Stimulated activated CD8-positive, alpha-beta memory T cell treated with anti-CD3 and anti-CD28 coated beads, Interleukin-7, amount 100 ng/mL, for 24 hours (primary cell): ENCODE measurements around the gene ALDH4A1.
A peak's percentile ranks its signal among the peaks of the same experiment; 100 is the strongest.
"Not testable (repeated sequence)": the region's sequence is repeated elsewhere in the genome, so short reads cannot be mapped to it uniquely, and the experiment has no call there.

Source experiments
- DNase-seq: peaks from one replicate; pipeline ENCODE4 v3.0.0-alpha.2; 2020; ENCODE audit warnings: low read depth

Gene ALDH4A1

DNA sequence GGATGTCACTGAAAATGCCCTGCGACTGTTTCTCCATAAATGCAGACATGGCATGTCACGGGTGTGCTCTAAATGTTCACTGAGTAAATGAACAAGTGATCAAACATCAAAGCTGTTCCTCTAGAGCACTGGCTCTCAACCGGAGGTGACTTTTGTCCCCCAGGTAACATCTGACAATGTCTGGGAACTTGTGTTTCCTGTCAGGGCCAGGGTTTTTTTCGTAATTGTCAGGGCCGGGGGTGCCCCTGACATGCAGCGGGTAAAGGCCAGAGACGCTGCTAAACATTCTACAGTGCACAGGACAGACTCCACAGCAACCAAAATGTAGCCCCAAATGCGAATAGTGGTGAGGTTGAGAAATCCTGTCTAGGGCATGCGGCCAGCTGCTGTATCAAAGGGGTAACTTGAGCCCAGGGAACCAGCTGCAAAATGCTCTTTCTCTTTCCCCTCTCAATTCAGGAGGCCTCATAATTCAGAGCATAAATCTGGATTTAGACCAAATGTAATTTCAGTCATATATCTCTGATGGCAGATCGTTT lies 2.0 kb downstream of the ALDH4A1 start:
- DNase-seq = no peak

DNA sequence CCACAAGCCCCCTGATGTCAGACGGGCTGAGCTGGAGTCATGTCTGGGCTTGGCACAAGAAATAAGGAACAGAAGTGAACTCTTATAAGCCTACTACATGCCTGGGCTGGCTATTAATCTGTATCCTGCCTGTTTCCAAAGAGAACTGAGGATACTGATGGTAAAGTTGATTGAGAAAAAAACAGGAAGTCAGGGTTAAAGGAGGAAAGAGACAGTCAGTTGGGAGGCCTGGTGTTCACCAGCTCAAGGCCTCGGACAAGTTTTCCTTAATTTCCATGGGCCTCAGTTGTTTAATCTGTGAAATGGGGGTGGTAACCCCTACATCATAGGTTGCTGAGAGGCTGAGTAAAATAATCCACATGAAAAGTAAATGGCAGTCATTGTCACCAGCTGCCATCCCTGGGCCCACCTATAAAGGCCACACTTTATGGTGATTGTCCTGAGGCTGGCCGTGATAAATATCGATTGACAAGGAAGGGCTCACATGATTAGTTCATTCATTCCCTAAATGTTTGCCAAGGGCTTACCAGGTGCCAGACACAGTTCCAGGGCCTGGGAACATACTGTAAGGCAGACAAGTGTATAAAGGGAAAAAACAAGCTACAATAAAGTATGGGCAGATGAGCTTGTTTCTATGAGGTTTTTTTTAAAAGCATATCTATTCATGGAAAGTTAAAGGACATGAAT lies 2.8 kb downstream of the ALDH4A1 start:
- DNase-seq = no peak

DNA sequence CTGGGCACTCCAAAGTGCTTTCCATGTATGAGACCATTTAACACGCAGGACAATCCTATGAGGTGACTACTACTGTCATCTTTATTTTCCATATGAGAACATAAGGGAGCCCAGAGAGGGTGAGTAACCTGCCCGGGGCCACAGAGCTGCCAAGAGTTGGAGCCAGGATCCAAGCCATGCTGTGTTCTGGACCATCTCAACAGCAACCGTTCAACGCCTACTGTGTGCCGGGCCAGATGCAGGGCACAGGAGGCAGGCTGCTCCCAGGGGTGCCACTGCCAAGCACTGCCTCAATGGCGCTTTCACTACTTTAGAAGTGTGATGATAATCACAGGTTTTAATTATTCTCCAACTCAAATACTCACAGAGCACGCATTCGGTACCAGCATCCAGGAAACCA lies 3.8 kb downstream of the ALDH4A1 start:
- no peak for DNase-seq

DNA sequence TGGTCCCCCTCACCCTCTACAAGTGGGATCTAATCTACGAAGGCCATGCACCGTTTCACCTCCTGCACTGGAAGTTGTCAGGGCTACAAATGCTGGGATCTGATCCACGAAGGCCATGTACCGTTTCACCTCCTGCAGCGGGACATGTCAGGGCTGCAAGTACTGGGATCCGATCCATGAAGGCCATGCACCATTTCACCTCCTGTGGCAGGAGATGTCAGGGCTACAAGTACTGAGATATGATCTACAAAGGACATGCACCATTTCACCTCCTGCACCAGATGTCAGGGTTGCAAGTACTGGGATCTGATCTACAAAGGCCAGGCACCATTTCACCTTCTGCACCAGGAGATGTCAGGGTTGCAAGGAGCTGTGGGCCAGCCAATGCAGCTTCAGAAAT lies 7.0 kb downstream of the ALDH4A1 start:
- DNase-seq = no peak

DNA sequence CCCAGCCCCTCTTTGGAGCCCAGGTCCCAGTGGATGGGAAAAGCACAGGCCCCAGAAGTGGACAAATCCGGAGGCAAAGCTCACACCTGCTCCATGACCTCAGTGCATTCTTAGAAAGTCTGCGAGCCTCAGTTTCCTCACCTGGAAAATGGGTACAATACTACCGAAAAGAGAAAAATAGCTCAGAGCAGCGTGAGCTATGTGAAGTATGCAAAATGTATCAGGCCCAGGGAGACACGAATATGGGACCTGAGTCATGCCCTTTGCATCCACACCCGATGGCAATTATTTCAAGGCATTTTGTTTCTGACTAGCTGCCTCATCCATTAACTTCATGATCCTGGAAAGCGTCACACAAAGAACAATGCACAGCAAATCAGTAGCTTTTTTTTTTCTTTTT lies 9.2 kb downstream of the ALDH4A1 start:
- DNase-seq = no peak

DNA sequence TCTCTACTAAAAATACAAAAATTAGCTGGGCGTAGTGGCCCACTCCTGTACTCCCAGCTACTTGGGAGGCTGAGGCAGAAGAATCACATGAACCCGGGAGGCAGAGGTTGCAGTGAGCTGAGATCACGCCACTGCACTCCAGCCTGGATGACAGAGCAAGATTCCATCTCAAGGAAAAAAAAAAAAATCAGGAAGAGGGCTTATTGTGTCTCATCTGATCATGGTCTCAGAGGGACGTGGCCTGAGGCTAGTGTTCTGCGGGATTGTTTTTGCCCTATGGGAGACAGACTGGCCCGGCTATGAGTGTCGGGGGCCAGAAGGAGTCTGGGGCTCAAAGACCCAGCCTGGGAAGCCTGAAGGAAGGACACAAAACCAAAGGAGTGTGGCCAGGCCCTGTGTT lies 10.5 kb downstream of the ALDH4A1 start:
- DNase-seq = not testable (repeated sequence)

DNA sequence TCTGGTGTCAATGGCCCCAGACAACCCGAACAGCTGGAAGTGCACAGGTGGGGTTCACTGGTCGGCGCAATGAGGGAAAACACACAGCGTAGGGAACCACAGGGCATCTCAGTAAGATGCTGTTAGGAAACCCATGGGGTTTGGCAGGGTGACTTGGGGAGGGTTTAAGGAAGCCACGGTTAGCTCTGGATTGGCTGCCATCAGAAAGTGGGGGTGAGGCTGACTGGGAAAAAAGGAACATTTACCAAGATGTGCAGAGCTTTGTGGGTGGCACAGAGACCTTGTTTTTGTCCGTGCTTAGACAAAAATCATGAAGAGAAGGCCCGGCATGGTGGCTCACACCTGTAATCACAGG lies 11.0 kb downstream of the ALDH4A1 start:
- DNase-seq = no peak

DNA sequence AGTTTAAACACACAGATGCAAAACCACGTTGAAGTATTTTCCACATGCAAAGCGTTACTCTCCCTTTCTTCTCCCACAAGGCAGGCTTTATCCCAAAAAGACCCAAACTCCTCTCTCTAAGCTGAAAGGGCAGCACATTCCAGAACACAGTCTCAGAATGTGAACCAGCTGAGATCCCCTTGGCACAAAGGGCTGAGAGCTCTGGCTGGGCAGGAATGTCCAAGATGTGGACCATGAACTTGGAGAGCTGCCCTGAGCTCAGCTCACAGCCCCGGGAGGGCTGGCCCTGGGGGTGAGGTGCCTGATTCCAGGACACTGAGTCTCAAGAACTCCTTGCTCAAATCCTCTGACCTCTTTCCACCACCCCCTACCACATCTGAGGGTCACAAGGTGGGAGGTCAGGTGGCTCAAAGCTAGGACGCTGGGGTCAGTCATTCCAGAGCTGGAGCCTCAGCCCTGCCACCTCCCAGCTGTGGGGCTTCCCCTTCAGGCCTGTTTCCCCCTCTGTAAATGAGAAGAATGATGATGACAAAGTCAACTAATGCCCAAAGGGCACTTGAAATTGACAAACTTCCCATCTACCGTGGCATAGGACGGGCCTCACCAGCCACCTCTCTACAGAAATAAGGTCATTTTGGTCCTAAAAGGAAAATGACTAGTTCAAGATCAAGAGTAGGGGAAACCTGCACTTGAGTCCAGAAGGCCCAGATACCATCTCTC lies 11.5 kb downstream of the ALDH4A1 start:
- DNase-seq = no peak

DNA sequence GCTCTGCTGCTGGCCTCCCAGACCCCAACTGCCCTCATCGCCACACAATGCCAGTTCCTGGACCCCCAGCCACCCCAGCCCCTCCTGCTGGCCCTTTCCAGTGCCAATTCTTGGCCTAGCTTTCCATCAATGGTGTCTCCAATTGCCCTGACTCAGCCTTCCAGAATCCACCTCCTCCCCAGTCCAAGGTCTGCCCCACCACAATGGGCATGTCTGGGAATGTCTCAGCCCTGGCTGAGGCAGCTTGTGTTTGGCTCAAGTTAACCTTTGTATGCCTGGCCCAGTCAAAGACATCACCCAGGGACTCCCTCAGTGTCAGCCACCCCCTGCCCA lies 16.4 kb downstream of the ALDH4A1 start:
- DNase-seq = no peak

DNA sequence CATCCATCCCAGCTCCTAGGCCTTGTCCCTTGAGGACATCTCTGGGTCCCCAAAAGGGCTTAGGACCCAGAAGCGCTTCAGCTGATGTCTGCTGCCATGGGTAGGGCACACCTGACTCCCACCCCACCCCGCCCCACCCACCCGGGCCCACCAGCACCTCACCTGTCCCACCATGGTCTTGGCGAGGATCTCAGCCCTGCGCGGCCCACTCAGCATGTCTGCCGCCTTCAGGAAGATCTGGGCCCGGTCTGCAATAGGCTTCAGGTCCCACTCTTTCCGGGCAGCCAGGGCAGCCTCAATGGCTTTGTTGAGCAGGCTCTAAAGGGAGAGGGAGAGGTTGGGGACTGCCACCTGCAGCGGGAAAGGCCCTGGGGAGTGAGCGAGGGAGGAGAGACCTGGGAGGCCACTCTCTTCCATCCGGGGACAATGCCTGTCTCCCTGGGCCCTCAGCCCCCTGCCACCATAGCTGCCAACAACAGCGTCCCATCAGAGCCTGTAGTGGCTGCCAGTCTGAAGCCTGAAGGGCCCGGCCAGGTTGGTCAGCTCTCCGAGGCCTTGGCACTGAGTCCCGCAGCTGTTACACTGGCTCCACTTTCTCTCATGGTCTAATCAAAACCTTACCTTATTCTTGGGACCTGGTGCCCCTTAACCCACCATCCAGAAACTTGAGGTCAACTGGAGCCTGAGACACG lies 16.9 kb downstream of the ALDH4A1 start:
- no peak for DNase-seq

DNA sequence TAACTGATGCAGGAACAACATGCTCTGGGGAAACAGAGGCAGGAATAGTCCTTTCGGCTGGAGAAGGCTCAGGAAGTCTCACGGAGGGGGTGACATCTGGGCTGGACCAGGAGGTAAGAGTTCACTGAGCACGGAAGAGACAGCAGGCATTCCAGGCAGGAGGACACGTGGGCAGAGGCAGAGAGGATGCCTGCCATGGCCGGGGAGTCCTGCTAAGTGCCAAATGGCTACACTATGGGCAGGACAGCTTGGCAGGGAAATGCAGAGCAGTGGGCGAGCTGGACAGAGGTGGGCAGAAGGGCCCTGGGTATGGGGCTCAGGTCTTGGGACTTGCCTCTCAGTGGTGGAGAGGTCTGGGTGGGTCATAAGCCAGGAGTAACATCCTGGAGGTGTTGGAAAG lies 17.6 kb downstream of the ALDH4A1 start:
- no peak for DNase-seq

DNA sequence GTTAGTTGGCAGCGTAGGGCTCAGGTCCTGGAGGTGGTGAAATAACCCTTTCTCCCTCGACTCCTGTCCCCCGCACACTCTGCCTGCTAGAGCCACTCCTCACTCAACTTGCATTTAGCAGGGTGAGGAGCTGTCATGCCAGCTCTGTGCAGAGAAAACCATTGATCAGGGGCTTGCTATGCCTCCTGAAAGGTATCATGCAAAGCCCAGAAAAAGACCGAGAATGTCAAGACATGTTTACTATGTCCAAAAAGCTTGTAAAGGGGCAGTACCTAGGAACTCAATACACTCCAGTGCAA lies 18.0 kb downstream of the ALDH4A1 start:
- DNase-seq = no peak

DNA sequence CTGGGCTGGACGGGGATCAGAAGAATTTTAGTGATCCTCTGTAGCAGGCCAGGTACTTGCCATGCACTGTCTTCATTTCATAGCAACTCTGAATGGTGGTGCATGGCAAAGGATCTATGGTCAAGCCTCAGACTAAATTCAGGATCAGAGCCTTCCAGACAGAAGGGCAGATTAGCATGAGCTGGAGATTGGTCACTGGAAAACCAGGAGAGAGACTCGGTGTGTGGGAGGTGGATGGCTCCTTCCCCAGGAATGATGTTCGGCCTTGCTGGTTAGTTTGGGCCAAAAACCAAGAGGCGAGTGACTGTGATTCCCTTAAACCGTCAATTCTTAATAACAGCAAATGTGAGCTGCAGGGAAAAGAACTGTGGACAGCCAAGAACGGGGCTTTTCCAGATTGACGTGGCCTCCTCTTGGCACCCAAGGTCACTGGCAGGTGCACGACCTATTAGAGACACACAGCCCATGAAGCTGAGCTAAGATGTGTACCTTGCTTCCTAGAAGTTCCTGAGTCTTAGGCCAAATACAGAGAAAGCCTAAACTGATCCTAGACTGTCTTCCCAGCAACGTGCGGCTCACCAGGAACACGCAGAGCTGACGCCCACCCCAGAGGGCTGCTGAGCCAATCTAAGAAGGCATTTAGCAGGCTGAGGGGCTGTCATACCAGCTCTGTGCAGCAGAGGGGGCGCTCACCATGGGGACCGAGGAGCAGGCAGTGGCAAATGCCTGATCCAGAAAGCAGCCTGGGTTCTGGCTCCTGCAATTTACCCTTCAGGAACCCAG lies 18.5 kb downstream of the ALDH4A1 start:
- DNase-seq = peak; percentile 72

DNA sequence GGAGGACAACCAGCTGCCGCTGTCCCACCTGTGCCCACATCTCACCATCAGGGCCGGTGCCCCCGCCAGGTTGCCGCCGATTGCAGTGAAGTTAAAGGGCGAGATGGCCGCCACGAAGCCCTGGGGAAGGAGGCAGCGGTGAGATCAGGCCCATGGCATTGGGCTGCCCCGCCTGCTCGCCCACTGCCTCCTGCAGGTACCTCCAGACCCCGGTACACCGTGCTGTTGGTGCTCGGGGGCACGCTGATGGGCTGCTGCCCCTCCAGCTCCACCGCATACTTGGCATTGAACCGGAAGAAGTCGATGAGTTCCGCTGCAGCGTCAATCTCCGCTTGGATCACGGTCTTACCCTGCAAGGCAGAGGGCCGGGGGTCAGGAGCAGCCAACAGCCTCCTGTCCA lies 19.3 kb downstream of the ALDH4A1 start:
- no peak for DNase-seq

DNA sequence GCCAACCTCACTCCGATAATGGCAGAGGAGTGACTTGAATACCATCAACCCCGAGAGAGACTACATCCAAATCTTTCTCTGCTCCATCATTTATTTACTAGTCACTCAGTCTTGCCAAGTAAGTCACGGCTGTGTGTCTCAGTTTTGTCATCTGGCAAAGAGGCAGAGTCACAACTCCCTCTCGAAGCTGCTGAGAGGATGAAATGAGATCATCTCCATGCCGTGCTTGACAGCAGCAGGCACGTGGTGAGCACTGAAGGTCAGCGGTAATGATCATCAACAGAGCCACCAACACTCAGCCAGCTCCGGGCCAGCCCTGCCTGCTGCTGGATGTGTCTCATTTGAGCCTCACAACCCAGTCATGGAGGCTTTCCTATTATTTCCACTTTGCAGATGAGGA lies 19.9 kb downstream of the ALDH4A1 start:
- DNase-seq = no peak

DNA sequence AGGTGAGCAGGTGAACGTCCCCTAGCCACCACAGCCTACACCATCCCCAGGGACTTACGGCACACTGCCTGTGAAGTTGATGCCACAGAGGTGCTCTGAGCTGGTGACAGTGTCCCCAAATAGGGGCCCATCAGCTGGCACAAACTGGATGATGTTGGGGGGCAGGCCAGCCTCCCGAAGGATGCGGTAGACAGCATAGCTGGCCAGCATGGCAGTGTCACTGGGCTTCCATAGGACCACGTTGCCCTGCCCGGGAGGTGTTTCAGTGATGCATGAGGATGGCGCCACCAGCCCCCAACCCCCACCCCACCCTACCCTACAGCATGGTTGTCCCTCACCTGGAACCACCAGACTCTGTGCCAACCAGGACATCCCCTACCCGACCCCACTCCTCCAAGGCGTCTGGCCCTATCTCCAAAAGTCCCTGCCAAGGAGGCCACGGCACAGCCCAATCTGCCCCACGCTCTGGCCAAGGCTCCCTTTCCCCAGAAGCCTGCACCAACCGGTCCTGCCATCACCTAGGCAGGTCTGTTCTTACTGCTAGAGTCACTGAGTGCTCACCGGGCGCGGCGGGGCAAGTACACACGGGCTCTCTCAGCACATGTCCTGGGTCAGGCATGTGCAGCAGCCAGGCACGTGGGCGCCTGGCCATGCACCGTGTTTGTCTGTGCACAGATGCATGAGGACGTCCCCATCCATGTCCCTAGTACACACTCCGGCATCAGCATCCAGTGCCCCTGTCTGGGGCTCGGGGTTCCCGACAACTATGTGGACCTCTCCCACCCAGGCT lies 20.5 kb downstream of the ALDH4A1 start:
- no peak for DNase-seq

DNA sequence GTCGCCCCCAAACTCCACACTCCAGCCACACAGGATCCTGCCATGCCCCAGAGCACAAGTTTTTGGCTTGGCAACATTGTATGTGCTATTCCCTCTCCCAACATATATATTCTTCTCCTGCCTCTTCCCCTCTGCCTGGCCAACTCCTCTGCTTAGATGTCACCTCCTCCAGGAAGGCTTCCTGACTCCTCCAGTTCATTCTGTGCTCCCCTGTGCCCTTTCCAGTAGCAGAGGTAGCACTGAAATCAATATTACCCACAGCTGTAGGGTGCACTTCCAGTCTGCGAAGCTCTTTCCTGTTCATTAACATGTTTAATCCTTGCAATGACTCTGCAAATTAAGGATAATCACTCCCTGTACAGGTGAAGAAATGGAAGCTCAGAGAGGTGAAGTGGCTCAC lies 21.2 kb downstream of the ALDH4A1 start:
- DNase-seq = no peak

DNA sequence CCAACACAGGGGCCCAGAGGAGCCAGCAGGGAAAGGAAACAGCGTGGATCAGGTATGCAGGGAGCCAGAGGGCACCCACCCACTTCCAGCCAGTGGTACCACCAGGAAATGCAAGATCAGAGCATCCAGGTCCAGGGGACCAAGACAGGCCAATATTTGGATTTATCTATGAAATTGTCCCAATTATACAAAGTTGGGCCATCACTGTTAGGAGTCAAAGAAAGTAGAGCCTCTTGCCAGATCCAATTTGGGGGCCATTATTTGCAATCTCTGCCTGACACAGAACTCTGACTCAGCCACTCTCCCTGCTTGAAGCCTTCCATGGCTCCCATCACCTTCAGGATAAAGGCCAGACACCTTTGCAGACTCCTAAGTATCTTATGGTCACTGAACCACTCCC lies 21.8 kb downstream of the ALDH4A1 start:
- no peak for DNase-seq

DNA sequence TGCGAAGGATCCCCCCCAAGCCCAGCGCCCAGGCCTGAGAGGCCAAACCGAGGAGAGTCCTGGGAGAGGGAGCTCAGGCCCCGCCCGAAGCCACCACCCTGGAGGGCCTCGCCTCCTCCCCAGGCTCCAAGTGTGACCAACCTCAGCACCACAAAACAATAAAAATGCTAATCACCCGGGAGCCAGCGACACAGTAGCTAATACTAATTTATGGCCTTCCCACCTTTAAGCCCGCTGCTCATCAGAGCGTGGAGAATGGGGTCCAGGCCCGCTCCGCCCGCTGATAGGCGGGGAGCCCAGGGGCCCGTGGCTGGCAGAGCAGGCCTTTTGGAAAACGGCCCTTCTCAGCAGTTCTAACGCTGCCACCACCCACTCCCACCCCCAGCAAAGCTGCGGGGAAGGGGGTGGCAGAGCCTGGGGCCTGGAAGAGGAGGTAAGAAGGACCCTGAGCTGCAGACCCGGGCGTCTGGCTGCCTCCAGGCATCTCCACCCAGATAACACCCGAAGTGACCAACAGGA lies 22.5 kb downstream of the ALDH4A1 start:
- DNase-seq = no peak

DNA sequence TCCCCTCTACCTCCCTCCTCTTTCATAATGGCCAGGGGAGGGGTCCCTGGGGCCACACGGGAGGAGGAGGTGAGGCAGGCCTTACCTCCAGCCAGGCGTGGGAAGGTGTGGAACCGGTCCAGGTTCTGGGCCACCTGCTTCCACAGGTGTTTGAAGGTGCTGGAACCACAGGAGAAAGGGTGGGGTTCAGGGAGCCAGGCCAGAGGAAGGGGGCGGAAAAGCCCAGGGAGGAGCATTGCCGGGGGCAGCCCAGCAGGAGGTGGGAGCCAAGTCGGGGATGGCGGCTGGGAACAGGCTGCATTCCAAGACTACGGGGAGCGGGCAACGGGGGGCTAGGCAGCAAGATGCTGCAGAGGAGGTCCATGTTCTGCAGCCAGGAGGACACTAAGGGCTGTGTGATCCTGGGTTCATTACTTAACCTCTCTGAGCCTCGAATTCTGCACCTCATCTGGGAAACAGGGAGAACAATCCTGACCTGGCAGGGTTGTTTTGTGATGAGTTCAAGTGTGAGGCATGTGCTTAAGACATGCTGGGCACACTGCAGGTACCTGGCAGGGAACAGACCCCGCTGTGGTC lies 23.1 kb downstream of the ALDH4A1 start:
- DNase-seq = no peak

DNA sequence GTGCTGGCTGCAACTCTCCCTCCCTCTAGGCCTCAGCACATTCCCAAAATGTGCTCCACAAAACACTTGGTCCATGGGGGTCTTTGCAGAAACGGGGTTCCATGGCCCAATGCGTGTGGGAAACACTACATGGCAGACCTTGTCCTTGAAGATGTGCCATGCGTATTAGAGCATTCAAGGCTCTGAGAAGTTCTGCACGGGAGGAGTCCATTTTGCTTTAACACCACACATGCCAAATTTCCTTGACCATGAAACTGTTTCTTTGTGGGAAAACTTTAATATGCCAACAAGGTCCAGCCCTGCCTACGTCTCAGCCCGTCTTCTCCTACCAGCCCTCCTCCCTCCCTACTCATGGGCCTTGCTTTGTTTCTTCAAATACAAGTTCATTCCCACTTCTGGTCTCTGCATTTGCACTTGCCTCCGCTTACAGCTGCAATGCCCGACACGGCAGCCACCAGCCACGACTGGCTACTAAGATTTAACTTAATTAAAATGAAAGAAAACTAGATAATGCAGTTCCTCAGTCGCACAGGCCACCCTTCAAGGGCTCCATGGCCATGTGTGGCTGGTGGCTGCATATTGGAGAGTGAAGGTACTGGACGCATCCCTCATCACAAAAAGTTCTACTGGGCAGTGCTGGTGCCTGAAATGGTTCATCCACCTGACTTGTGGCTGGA lies 23.7 kb downstream of the ALDH4A1 start:
- DNase-seq = no peak
